PC-3 (cell line): ENCODE results near the gene TGFBR3L.

ENCODE experiments used
- CTCF ChIP-seq: fragments of 300-600 bp; sonication (generic); conservative IDR thresholded peaks from 2 replicates; pipeline ENCODE4 v1.5.1; 2017; ENCODE audit warnings: antibody characterized with exemption, low read depth, mild to moderate bottlenecking, low read length
- EZH2 ChIP-seq: fragments of 300-600 bp; sonication (generic); IDR thresholded peaks from one replicate; pipeline ENCODE4 v1.6.1; 2017; ENCODE audit warnings: antibody characterized with exemption, mild to moderate bottlenecking, low read length; ENCODE audit not compliant: unreplicated experiment

GRCh38 chr19:7913652-7914051 lies 978 bp upstream of the TGFBR3L start:
- no peak for TF ChIP-seq CTCF
- TF ChIP-seq EZH2, result no peak
